Keratinocyte (primary cell): ENCODE measurements around the gene LDHAL6A. TPM values are rescaled to one million over a fixed set of nuclear protein-coding genes. Genes with fewer than 3 reads are reported as not detected.

Experiments used
- DNase-seq: peaks from one replicate; pipeline ENCODE4 v3.0.0-alpha.2; 2011; ENCODE audit warnings: low read depth, missing footprints, low spot score
- FAIRE-seq: peaks from 2 replicates; lab custom pipeline; 2011; peaks lifted over from hg19 to GRCh38; lab: Jason Lieb, UNC
- H2AFZ ChIP-seq: 2 replicates; pipeline ENCODE4 v1.6.0; 2012; ENCODE audit warnings: low read length, control low read depth, inconsistent platforms; ENCODE audit not compliant: control insufficient read depth
- H3K27ac ChIP-seq: 2 replicates; pipeline ENCODE4 v1.5.1; 2011; ENCODE audit warnings: low read length; ENCODE audit not compliant: control insufficient read depth, insufficient read depth
- H3K27me3 ChIP-seq: 3 replicates; pipeline ENCODE4 v1.6.0; 2011; ENCODE audit warnings: low read length; ENCODE audit not compliant: control insufficient read depth, insufficient read depth; ENCODE audit errors: extremely low read depth
- H3K36me3 ChIP-seq, 2 experiments: 2 replicates in 1 of 2; 3 replicates in 1 of 2; pipeline ENCODE4 v1.5.1; 2011; ENCODE audit warnings: low read length in 2 of 2, mild to moderate bottlenecking in 1 of 2; ENCODE audit not compliant: control insufficient read depth in 2 of 2, insufficient read depth in 2 of 2; ENCODE audit errors: extremely low read depth in 1 of 2
- H3K4me1 ChIP-seq: 3 replicates; pipeline ENCODE4 v1.5.1; 2011; ENCODE audit warnings: low read length; ENCODE audit not compliant: control insufficient read depth, insufficient read depth; ENCODE audit errors: extremely low read depth
- H3K4me2 ChIP-seq: 3 replicates; pipeline ENCODE4 v1.6.0; 2011; ENCODE audit warnings: low read depth, low read length; ENCODE audit not compliant: control insufficient read depth, insufficient read depth; ENCODE audit errors: extremely low read depth
- H3K4me3 ChIP-seq, 3 experiments: fragments of 200-600 bp in 1 of 3; sonication (generic) in 1 of 3; 2 replicates in 2 of 3; 3 replicates in 1 of 3; pipeline ENCODE4 v1.5.1; 2011 to 2016; ENCODE audit warnings: low read length in 3 of 3, mild to moderate bottlenecking in 3 of 3, control low read depth in 2 of 3, inconsistent platforms in 1 of 3, low read depth in 1 of 3, mixed read lengths in 1 of 3, mixed run types in 1 of 3, moderate library complexity in 1 of 3; ENCODE audit not compliant: control insufficient read depth in 2 of 3, insufficient read depth in 2 of 3; ENCODE audit errors: extremely low read depth in 1 of 3
- H3K79me2 ChIP-seq: 2 replicates; pipeline ENCODE4 v1.6.0; 2012; ENCODE audit warnings: low read length; ENCODE audit not compliant: control insufficient read depth, insufficient read depth
- H3K9ac ChIP-seq: 3 replicates; pipeline ENCODE4 v1.6.0; 2011; ENCODE audit warnings: low read length; ENCODE audit not compliant: control insufficient read depth, insufficient read depth; ENCODE audit errors: extremely low read depth
- H3K9me1 ChIP-seq: 3 replicates; pipeline ENCODE4 v1.6.0; 2011; ENCODE audit warnings: low read length; ENCODE audit not compliant: control insufficient read depth, insufficient read depth; ENCODE audit errors: extremely low read depth
- H3K9me3 ChIP-seq: 2 replicates; pipeline ENCODE4 v1.5.1; 2012; ENCODE audit warnings: low read depth, low read length; ENCODE audit not compliant: control insufficient read depth
- H4K20me1 ChIP-seq: 3 replicates; pipeline ENCODE4 v1.6.0; 2011; ENCODE audit warnings: low read length; ENCODE audit not compliant: control insufficient read depth, insufficient read depth; ENCODE audit errors: extremely low read depth
- EZH2 ChIP-seq: IDR thresholded peaks from one replicate; pipeline ENCODE4 v1.6.1; 2012; ENCODE audit warnings: inconsistent platforms, mild to moderate bottlenecking, low read length, moderate library complexity
- dilution Hi-C: fragments of 300-500 bp; cut with MboI; formaldehyde crosslinking; loops from one replicate; pipeline ENCODE4 v1.7.0; 2020; ENCODE audit warnings: low sequenced_read_pairs; ENCODE audit not compliant: extremely low pct_ligation_motif_present
- polyA plus RNA-seq, 5 experiments: library from polyadenylated mRNA; depleted of rRNA in 3 of 5; stranded (reverse) in 3 of 5; stranded (forward) in 1 of 5; unstranded in 1 of 5; fragments of >200 nt; gene quantifications; 1 replicate in 1 of 5; 2 replicates in 3 of 5; 3 replicates in 1 of 5; pipeline versions ENCODE4 v1.2.1 to v1.2.3, GENCODE V29; 2011 to 2012; ENCODE audit warnings: missing spikeins in 2 of 5, low read depth in 1 of 5, low replicate concordance in 1 of 5
- TF ChIP-seq, protein P1 (sequence below), 3 experiments: IDR thresholded peaks in 1 of 3; conservative IDR thresholded peaks in 1 of 3; optimal IDR thresholded peaks in 1 of 3; 2 replicates in 2 of 3; 3 replicates in 1 of 3; pipeline versions ENCODE3 to v1.5.1; 2011; ENCODE audit warnings: low read length in 3 of 3, mild to moderate bottlenecking in 3 of 3, moderate library complexity in 2 of 3, control low read depth in 1 of 3, inconsistent platforms in 1 of 3; ENCODE audit not compliant: insufficient read depth in 2 of 3; ENCODE audit errors: extremely low read depth in 1 of 3

Gene LDHAL6A
- polyA plus RNA-seq, 1 donor (not counting 4 experiments of a cell fraction or from before 2014, with no cell fraction given), result not detected

DNA sequence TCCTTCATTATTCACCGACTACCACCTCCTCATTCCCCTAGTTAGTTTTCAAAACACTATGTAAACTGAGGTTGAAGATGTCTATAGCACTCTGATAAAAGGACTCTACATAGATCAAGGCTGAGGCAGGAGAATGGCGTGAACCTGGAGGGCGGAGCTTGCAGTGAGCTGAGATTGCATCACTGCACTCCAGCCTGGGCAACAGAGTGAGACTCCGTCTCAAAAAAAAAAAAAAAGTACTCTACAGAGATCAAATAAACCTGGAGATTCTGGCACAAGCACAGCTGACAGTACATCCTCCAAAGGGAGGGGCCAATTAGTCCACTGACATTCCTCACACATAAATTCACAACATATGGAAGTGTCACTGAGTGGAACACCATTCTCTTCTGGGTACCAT is 40.0 kb downstream of the LDHAL6A start:
- H3K9me3 ChIP-seq, result no peaks in the 10 kb centered on the region
- no peaks in the 10 kb centered on the region for H3K27me3 ChIP-seq
- H3K79me2 ChIP-seq, result no peaks in the 10 kb centered on the region
- no peak overlapping the region for H3K9ac ChIP-seq
- DNase-seq (no peak), FAIRE-seq (no peak)
- peaks cover 6% of the 10 kb centered on the region for H3K4me1 ChIP-seq
- dilution Hi-C loops, result no loop called here
- H3K36me3 ChIP-seq, result peaks cover 2 to 10% of the 10 kb centered on the region in 2 experiments
- TF ChIP-seq, protein P1, sequence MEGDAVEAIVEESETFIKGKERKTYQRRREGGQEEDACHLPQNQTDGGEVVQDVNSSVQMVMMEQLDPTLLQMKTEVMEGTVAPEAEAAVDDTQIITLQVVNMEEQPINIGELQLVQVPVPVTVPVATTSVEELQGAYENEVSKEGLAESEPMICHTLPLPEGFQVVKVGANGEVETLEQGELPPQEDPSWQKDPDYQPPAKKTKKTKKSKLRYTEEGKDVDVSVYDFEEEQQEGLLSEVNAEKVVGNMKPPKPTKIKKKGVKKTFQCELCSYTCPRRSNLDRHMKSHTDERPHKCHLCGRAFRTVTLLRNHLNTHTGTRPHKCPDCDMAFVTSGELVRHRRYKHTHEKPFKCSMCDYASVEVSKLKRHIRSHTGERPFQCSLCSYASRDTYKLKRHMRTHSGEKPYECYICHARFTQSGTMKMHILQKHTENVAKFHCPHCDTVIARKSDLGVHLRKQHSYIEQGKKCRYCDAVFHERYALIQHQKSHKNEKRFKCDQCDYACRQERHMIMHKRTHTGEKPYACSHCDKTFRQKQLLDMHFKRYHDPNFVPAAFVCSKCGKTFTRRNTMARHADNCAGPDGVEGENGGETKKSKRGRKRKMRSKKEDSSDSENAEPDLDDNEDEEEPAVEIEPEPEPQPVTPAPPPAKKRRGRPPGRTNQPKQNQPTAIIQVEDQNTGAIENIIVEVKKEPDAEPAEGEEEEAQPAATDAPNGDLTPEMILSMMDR (optimal IDR thresholded peaks at IDR 0.05 in 1 of 3, IDR thresholded peaks at IDR 0.05 in 1 of 3, conservative IDR thresholded peaks at IDR 0.05 in 1 of 3; ENCODE audit: extremely low read depth in 1 of 3, insufficient read depth in 2 of 3, low read length in 3 of 3), result no peak
- TF ChIP-seq EZH2, result no peak
- no peak overlapping the region for H3K4me2 ChIP-seq
- H2AFZ ChIP-seq, result no peak overlapping the region
- no peak overlapping the region for H3K4me3 ChIP-seq
- no peaks in the 10 kb centered on the region for H4K20me1 ChIP-seq
- H3K9me1 ChIP-seq, result no peaks in the 10 kb centered on the region
- no peak overlapping the region for H3K27ac ChIP-seq

DNA sequence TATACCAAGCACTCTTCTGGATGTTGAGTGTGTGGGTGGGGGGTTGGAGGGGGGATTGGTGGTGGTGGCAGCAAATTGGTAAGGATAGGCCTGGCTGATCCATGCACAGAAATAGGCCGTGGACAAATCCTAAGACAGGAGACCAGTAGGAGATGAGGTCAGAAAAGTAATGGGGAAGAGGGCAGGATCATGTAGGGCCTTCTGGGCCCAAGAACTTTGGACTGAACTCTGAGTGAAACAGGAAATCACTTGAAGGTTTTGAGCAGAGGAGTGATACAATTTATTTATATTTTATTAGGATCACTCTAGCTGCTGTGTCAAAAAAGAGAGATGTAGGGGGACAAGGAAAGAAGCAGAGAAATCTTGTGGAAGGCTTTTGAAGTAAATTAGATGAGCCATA is 42.4 kb downstream of the LDHAL6A start:
- FAIRE-seq (no peak), DNase-seq (no peak)
- no peak overlapping the region for H3K4me3 ChIP-seq
- H3K79me2 ChIP-seq, result no peaks in the 10 kb centered on the region
- no peak overlapping the region for H2AFZ ChIP-seq
- H3K27me3 ChIP-seq, result no peaks in the 10 kb centered on the region
- peaks cover 7 to 11% of the 10 kb centered on the region in 2 experiments for H3K36me3 ChIP-seq
- H3K4me2 ChIP-seq, result no peak overlapping the region
- no peaks in the 10 kb centered on the region for H3K9me3 ChIP-seq
- no peaks in the 10 kb centered on the region for H3K4me1 ChIP-seq
- no peaks in the 10 kb centered on the region for H3K9me1 ChIP-seq
- TF ChIP-seq EZH2, result no peak
- dilution Hi-C loops, result no loop called here
- no peak overlapping the region for H3K27ac ChIP-seq
- H3K9ac ChIP-seq, result no peak overlapping the region
- H4K20me1 ChIP-seq, result no peaks in the 10 kb centered on the region

DNA sequence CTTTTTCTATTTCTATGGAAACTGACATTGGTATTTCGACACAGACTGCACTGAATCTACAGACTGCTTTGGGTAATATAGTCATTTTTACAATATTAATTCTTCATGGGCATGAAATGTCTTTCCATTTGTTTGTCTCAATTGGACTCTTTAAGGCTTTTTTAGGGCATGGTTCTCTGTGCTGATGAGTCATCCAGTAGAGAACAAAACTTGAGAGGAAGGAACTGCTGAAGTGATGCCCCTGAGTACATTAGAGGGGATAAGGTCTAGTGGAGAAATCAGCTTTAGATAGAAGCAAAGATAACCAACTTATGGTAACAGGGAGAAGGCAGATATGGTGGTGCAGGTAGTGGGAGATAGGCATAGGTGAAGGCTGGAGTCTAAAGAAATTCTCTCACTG is 46.0 kb downstream of the LDHAL6A start:
- Histone ChIP-seq H3K9ac (no peak overlapping the region), H4K20me1 (no peaks in the 10 kb centered on the region)
- dilution Hi-C loops, result no loop called here

More for the DNA sequence above, 46.0 kb downstream of the LDHAL6A start:
- Histone ChIP-seq H2AFZ (no peak overlapping the region), H3K9me3 (no peaks in the 10 kb centered on the region), H3K27ac (no peak overlapping the region), H3K4me1 (no peaks in the 10 kb centered on the region), H3K36me3 (peaks cover under 1 to 11% of the 10 kb centered on the region in 2 experiments), H3K4me3 (no peak overlapping the region), H3K79me2 (no peaks in the 10 kb centered on the region), H3K9me1 (no peaks in the 10 kb centered on the region), H3K4me2 (no peak overlapping the region), H3K27me3 (no peaks in the 10 kb centered on the region)
- DNase-seq, result no peak
- no peak for FAIRE-seq
- no peak for TF ChIP-seq EZH2
- TF ChIP-seq, protein P1 (optimal IDR thresholded peaks at IDR 0.05 in 1 of 3, IDR thresholded peaks at IDR 0.05 in 1 of 3, conservative IDR thresholded peaks at IDR 0.05 in 1 of 3; ENCODE audit: extremely low read depth in 1 of 3, insufficient read depth in 2 of 3, low read length in 3 of 3), result no peak
